Lower leg skin (tissue), 4 donors: ENCODE measurements around the gene SYNE2. TPM values are rescaled to one million over a fixed set of nuclear protein-coding genes. Genes with fewer than 3 reads are reported as not detected.

Experiments
- DNase-seq, 2 donors: peaks; one replicate each; pipeline ENCODE4 v3.0.0-alpha.2; 2019; ENCODE audit warnings: low spot score in 2 of 2
- H3K4me3 ChIP-seq: fragments of 200-600 bp; sonication (generic); 2 replicates; pipeline ENCODE4 v1.5.1; 2017; ENCODE audit warnings: mild to moderate bottlenecking, low read depth; ENCODE audit not compliant: poor library complexity, severe bottlenecking
- CTCF ChIP-seq, 3 donors: fragments of 450-650 bp; IDR thresholded peaks; one replicate each; pipeline ENCODE4 v1.5.1; 2016; ENCODE audit warnings: antibody characterized with exemption in 3 of 3, mild to moderate bottlenecking in 3 of 3, moderate library complexity in 2 of 3
- POLR2A ChIP-seq, 2 donors: fragments of 450-650 bp; IDR thresholded peaks; one replicate each; pipeline ENCODE4 v1.6.1; 2016 to 2017; ENCODE audit warnings: antibody characterized with exemption in 2 of 2, mild to moderate bottlenecking in 1 of 2, moderate library complexity in 1 of 2
- WGBS, 2 donors: methylation state at CpG; one replicate each; pipeline ENCODE4 v1.1.5; 2018; 5-methylcytosine and 5-hydroxymethylcytosine counted together
- intact Hi-C: fragments of 100-400 bp; cut with DNase I; formaldehyde crosslinking; loops from one replicate; pipeline ENCODE4 v1.15.0; 2023; ENCODE audit warnings: low total_unique reads
- total RNA-seq, 4 donors: library from RNA; depleted of rRNA; stranded (reverse); fragments of >200 nt; gene quantifications; one replicate each; pipeline ENCODE4 v1.1.0, GENCODE V29; 2016

SYNE2 gene
- total RNA-seq, 4 donors from 2014 or later = 200 to 479 (median 232) TPM

DNA sequence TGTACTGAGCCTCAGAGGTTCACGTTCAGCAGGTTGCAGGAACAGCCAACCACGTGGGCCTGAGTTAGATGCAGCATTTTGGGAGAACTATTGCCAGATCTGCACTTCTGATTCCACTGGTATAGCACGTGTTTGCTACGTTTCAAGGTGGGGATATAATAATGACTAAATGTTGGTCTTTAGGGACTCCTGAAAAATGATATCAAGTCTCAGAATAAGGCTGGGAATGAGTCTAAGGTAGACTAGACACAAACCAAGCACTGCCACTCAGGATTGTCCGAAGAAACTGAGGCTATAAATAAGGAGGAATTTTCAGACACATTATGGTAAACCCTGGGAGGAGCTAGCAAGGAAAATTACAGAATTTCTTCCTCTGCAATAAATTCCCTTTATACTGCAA lies 343.3 kb downstream of the SYNE2 start:
- intact Hi-C loops = no loop called here
- DNase-seq = no peak
- TF ChIP-seq CTCF (IDR thresholded peaks at IDR 0.05) (no peak), POLR2A (IDR thresholded peaks at IDR 0.05) (no peak)
- WGBS, 2 donors = 73 to 91% methylated on average over 5 of the region's 5 CpGs
- H3K4me3 ChIP-seq = no peak overlapping the region

DNA sequence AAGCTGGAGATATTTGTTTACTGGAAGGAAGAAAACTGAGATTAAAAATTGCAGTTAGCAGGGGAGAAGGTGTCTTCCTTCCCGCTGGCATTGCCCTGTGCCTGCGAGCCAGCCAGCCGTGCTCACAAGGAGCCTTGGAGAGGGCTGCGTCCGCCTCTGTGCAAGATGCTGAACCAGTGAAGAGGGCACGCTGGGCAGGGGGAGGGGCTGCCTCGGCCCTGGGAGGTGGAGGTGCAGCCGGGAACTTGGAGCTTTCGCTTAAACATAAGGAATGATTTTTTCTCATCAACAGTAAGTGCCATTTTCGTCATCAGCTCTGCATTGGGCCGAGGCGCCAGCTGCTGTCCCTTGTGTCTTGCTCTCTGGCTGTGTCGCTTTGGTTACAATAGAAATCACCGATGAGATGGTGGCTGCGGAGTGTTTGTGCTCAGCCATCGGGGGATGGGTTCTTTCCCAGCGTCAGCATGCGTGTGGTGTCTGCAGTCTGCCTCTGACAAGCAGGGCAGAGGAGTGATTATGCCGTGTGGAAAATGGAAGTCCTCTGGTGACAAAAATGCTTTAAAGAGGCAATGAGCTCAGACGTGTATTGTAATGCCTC lies 344.1 kb downstream of the SYNE2 start:
- no peak overlapping the region for H3K4me3 ChIP-seq
- intact Hi-C loops = no loop called here
- no peak for DNase-seq
- TF ChIP-seq CTCF (IDR thresholded peaks at IDR 0.05) = no peak
- TF ChIP-seq POLR2A (IDR thresholded peaks at IDR 0.05) = no peak
- WGBS, 2 donors = 41 to 54% methylated on average over 20 of the region's 20 CpGs

GRCh38 chr14:64197996-64198395 lies 345.2 kb downstream of the SYNE2 start:
- TF ChIP-seq CTCF (IDR thresholded peaks at IDR 0.05) (no peak), POLR2A (IDR thresholded peaks at IDR 0.05) (no peak)
- WGBS, 2 donors = 71 to 100% methylated on average over 3 of the region's 3 CpGs
- intact Hi-C loops = no loop called here
- H3K4me3 ChIP-seq = no peak overlapping the region
- DNase-seq = no peak

GRCh38 chr14:64198486-64198885 lies 345.7 kb downstream of the SYNE2 start:
- TF ChIP-seq CTCF (IDR thresholded peaks at IDR 0.05) (no peak), POLR2A (IDR thresholded peaks at IDR 0.05) (no peak)
- no peak for DNase-seq
- intact Hi-C loops = no loop called here
- WGBS, 2 donors = 87 to 96% methylated on average over 3 of the region's 3 CpGs
- H3K4me3 ChIP-seq = no peak overlapping the region

DNA sequence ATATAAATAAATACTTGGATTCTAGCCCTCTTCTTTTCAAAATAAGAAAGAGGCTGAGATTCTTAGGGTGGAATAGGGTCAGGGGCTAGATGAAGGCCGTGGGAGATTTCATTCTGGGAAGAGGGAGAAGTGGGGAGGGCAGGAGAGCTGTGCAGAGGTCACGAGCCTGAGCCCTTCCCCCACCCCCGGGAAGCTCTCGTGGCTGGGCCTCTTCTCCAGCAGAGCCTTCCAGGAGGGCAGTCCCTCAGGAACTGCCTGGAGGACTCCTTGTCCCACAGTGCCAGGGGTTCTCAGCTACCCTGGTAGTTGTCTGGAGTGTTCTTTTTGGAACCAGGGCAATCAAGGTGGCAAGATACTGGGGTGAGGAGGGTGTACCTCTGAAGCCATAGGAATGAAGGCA lies 347.4 kb downstream of the SYNE2 start:
- no peak for DNase-seq
- intact Hi-C loops = no loop called here
- no peak for TF ChIP-seq POLR2A (IDR thresholded peaks at IDR 0.05)
- no peak for TF ChIP-seq CTCF (IDR thresholded peaks at IDR 0.05)
- WGBS, 2 donors = 51 to 64% methylated on average over 4 of the region's 4 CpGs
- no peak overlapping the region for H3K4me3 ChIP-seq

GRCh38 chr14:64201296-64201695 lies 348.5 kb downstream of the SYNE2 start:
- intact Hi-C loops = no loop called here
- no peak for TF ChIP-seq POLR2A (IDR thresholded peaks at IDR 0.05)
- TF ChIP-seq CTCF (IDR thresholded peaks at IDR 0.05) = no peak
- H3K4me3 ChIP-seq = no peak overlapping the region
- WGBS, 2 donors = 77 to 90% methylated on average over 7 of the region's 7 CpGs
- DNase-seq = no peak
